GM21528 (cell line): ENCODE data around the gene PSMB2.

Experiments
- ATAC-seq: cut with Tn5 transposase; IDR thresholded peaks from one replicate; pipeline ENCODE4 v1.9.1; 2021; ENCODE audit warnings: mild to moderate bottlenecking, moderate library complexity; ENCODE audit not compliant: unreplicated experiment, low FRiP score

The PSMB2 gene

DNA sequence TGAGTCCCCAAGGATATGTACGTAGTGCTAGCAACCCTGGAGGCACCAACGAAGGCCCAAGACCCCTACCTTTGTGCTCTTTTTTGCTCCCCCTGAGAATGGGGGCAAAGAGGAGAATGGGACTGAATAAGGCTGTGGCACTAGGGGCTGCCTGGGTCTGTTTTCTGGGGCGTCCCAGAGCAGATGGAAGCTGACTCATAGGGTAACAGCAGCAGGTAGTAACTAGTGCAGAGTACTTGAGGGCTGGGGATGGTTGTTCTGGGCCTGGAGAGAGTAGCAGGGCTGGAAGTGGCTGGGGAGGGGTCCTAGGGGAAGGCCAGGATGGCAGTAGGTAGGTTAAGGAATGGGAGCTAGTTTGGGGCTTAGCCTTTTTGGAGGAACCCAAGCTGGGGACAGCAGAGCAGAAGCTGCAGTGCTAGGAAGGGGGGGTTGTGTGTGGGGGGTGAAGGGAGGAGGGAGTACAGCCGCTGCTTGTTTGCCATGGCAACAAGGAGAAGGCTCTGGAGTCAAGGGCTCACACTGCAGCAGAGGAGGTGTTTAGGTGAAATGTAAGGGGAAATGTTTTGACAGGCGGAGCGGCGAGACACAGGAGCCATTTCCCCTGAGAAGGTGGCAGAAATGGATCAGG, 81.9 kb downstream of the PSMB2 start:
- ATAC-seq: no peak

DNA sequence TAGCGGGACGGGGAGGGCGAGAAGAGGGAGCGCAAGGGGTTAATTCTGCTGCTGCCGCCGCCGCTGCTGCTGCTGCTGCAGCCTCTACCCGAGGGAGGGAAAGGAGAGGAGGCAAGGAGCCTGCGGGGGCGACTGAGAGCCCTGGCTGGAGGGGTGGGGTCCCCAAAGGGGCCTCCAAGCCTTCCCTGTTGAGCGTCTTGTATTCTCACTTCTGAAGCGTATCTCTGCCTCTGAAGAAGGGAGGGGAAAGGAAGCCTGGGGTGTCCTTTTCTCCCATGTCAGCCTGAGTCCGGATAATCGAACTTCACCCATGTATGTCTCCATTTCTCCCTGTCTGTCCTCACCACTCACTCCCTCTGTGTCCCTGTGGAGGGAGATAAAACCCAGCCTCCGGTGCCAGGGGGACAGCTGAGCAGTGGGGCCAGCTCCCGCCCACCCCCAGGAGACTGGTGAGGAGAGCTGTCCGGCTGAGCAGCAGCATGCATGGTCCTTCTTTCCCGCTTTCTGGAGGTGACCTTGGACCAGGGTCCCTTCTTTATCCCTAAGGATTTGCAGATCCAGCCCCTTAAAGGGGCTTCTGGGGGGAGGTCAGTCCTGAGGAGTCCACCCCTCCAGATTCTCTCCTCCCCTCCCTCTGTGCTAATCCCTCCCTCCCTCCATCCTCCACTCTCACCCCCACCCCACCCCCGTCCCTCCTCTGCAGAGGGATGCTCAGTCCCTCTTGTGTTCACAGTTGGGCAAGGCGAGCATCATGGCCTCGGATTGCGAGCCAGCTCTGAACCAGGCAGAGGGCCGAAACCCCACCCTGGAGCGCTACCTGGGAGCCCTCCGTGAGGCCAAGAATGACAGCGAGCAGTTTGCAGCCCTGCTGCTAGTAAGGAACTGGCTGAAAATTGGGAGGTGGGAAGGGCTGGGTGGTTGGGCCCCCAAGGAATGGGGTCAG, 82.7 kb downstream of the PSMB2 start:
- ATAC-seq: no peak

DNA sequence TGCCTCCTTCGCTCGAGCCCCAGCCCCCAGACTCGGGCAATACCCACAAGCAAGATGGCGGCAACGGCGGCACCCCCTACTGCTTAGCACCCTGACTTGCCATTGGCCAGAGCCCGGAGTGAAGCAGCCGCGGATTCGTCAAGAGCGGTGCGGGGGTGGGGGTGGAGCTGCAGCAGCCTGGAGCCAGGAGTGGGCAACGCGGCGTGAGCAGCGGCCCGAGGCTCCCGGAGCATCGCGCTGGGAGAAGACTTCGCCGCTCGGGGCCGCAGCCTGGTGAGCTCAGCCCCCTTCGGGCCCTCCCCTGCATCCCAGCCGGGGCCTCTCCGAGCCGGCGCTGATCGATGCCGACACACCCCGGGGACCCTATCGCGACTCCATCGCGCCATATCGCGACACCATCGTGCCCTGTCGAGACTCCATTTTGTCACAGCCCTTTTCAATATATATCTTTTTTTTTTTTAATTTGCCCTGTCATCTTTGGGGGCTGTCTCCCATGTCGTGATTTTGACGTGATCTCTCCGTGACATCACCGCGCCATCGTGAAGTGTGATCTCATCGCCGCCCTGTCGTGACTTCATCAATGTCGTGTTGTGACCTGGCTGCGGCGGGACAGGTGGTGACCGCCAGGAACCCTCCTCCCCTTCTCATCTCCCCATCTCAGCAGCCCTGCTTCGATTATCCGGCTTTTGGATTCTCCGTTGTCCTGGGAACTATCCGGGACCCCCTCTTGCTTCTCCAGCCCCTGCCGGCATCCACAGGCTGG, 83.5 kb downstream of the PSMB2 start, which contains the start of gene NCDN:
TSS of gene NCDN (plus strand) at position 189 of the 763 bp plus-strand sequence. CDS start at position 581, 392 bp downstream.
- peak; percentile 83 for ATAC-seq

DNA sequence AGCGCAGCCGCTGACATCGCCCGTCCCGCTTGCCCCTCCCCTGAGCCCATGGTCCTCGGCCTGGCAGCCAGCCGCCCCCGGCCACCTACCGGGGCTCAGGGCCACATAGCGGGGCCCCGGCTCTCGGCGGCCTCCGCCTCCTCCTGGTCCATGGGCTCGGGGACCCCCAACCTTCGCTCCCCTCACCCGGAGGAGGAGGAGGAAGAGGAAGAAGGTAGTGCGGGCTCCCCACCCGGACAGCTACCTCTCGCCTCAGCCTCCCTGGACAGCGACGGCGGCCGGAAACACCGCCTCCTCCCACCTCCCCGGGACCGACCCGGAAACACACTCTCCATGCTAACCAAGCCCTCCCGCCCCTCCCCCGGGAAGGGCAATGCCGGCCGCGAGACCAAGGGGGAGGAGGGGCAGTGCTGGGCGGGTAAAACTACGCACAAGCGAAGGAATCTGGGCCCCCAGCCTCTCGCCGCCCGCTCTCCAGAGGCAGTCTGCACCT, 84.2 kb downstream of the PSMB2 start, which contains the start of gene KIAA0319L:
TSS of gene KIAA0319L (minus strand) at position 286 of the 493 bp plus-strand sequence. CDS start 2,912 bp downstream, outside the sequence.
- peak; percentile 85 for ATAC-seq

DNA sequence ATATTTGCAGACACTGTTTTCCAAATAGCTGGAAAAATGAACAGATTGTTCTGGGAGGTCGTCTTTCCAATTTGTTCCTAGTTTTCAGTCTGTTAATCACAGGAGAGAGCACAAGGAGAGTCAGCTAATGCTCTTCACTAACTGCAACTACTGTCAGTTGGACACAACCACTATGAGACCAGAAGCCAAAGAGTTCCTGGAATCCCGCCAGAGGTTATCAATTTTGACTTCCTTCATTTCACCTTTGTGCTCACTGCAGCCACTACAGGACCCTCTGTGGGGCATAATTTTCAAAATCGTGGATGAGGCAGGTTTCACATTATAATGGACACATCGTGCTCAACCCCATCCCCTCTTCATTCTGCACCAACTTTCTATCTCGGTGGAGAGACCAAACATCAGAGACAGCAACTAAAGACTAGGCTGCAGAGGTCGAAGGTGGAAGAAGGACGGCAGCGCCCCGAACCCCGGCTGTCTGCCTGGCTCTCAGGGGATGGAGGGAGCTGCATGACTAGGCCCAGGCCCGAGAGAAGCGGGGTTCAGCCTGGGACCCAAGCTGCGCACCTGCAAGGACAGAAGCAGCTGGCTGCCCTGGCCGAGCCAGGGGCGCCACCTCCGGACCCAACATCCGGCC, 84.7 kb downstream of the PSMB2 start:
- ATAC-seq: no peak

DNA sequence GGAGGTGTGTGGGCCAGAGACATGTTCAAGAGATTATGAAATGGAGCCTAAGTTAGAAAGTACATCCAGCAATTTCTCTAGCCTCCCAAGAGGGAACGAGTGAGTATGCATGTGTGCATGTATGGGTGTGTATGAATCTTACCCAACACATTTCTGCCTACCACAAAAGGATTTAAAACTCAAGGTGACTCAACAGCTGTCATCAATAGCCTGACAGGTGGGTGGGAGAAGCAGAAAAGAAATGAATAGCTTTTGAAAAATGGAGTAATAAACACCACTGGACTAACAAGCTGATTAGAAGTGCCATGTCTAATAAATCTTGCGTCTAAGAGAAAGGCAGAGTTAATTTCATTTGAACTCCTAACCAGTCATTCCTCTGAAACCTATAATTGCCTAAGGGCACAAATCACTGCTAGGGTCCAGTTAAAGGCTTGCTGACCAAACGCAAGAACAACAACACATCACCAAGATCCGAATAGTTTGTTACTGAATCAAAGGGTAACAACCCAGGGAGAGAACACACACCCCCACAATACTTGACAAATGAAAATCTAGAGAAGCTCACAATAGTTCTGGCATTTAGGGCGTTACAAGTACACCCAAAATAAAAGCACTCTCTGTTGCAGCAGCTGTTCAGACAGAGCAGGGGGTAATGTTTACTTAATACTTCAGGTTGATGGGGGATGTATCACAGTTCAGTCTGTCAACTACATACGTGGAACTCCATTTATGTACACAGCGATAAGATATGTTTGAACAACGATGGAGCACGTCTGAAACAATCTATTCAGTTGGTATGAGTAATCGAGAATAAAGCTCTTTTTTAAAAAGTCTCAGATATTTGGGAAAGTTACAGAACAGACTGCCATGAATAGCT, 85.5 kb downstream of the PSMB2 start:
- ATAC-seq: no peak

DNA sequence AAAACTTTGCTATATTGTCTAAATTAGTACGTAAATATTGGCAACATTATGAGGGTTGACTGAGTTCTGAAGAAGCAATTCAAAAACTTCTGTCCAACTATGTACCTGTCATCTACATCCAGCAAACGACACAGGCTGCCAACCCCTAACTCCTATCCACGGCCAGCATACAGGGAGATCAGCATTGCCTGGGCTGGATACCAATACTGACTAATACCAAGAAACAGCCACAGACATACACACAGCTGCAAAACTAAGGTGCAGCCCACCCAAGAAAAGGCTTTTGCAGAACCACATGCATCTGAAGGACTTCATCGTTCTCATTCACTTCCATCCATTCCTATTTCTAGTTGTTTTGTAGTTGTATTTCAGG, 86.1 kb downstream of the PSMB2 start:
- no peak for ATAC-seq

DNA sequence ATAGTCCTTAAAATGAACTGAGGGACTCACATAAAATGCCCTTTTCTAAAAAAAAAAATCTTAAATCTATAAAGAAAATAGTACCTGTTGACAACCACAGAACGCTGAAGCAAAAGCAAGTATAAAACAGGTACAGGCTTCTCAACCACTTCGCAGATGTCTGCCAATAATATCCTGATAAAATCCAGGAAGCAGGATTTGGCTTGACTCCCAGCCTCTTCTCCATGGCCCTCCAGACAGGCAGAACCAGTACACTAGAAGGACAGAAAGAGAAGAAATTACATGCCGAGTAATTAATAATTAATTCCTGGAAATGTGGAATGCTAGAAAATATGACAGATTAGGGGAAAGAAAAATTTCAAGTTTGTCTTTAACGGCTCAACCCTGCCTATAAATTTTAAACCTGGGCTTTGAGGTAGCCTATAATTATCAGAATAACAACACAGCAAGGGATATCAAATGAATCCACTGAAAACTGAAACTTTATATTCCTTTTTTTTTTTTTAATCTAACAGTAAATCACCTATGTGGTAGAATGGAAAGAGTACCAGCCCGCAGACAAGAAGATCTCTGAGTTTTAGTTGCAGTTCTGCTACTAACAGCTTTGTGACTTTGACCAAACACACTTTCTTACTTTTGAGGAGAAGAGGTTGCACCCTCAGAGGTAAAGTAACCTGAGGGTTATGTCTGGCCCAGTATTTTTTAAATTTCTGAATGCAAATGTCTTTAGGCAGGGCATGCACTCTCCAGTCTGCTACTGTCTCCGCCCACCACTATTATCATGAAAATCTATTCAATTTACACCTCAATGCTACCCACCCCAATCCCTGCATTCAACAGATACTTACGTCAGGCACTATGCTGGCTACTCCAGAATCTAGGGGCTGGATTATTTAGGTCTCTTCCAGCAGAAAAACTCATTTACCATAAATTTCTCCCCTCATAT, 86.8 kb downstream of the PSMB2 start:
- ATAC-seq: no peak

DNA sequence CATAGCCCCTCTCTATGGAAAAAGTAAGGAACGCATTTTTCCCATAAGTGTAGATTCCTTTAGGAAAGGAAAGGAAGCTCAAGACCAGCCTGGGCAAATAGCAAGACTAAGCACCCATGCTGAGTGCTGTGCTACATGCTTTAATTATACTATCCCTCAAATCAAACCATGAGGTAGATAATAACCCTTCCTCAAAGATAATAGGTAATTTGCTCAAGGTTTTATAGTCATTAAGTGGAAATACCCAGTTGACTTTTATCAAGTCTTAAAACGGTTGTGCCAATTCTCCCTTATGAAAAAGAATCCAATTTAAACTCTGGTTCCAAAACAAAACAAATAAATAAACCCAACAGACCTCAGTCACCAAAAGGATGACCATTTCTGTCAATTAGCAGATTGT, 87.5 kb downstream of the PSMB2 start:
- ATAC-seq: no peak
